ENCODE results near the gene PLXDC2. TPM values are rescaled to one million over a fixed set of nuclear protein-coding genes. Genes with fewer than 3 reads are reported as not detected.

PLXDC2 gene
- total RNA-seq, 4 donors from 2014 or later: 21.2 to 43.2 (median 32.7) TPM

- DNase-seq: no peak
- TF ChIP-seq POLR2A (IDR thresholded peaks at IDR 0.05) (no peak), CTCF (IDR thresholded peaks at IDR 0.05) (no peak)
These were observed 241.9 kb downstream of the PLXDC2 start for GRCh38 chr10:20058135-20058534.

GRCh38 chr10:20059084-20059835 is 243.0 kb downstream of the PLXDC2 start:
- no peak for DNase-seq
- TF ChIP-seq POLR2A (IDR thresholded peaks at IDR 0.05) (no peak), CTCF (IDR thresholded peaks at IDR 0.05) (no peak)
- H3K27me3 ChIP-seq: no peaks in the 10 kb centered on the region
- no peaks in the 10 kb centered on the region for H3K36me3 ChIP-seq
- H3K9me3 ChIP-seq: no peaks in the 10 kb centered on the region
- H3K4me1 ChIP-seq: no peaks in the 10 kb centered on the region
- H3K27ac ChIP-seq: no peak overlapping the region
- H3K4me3 ChIP-seq: no peak overlapping the region

More at GRCh38 chr10:20058135-20058534, 241.9 kb downstream of the PLXDC2 start:
- Histone ChIP-seq H3K27me3 (no peaks in the 10 kb centered on the region), H3K4me1 (no peaks in the 10 kb centered on the region), H3K36me3 (no peaks in the 10 kb centered on the region), H3K4me3 (no peak overlapping the region), H3K9me3 (no peaks in the 10 kb centered on the region), H3K27ac (no peak overlapping the region)

GRCh38 chr10:20065814-20066213 is 249.6 kb downstream of the PLXDC2 start:
- no peak for TF ChIP-seq CTCF (IDR thresholded peaks at IDR 0.05)
- TF ChIP-seq POLR2A (IDR thresholded peaks at IDR 0.05): no peak
- no peaks in the 10 kb centered on the region for H3K9me3 ChIP-seq
- DNase-seq: no peak
- H3K27me3 ChIP-seq: no peaks in the 10 kb centered on the region
- peaks cover 0 to 13% (median 0%) of the 10 kb centered on the region in 3 donors for H3K36me3 ChIP-seq
- no peaks in the 10 kb centered on the region for H3K4me1 ChIP-seq
- no peak overlapping the region for H3K4me3 ChIP-seq
- no peak overlapping the region for H3K27ac ChIP-seq

GRCh38 chr10:20073167-20073566 is 256.9 kb downstream of the PLXDC2 start:
- H3K36me3 ChIP-seq: peaks cover 0 to 13% (median 0%) of the 10 kb centered on the region in 3 donors
- H3K9me3 ChIP-seq: no peaks in the 10 kb centered on the region
- no peak overlapping the region for H3K4me3 ChIP-seq
- no peak overlapping the region for H3K27ac ChIP-seq
- TF ChIP-seq CTCF (IDR thresholded peaks at IDR 0.05) (no peak), POLR2A (IDR thresholded peaks at IDR 0.05) (no peak)
- H3K4me1 ChIP-seq: no peaks in the 10 kb centered on the region
- DNase-seq: no peak
- no peaks in the 10 kb centered on the region for H3K27me3 ChIP-seq

GRCh38 chr10:20075713-20076112 is 259.5 kb downstream of the PLXDC2 start:
- DNase-seq: no peak
- Histone ChIP-seq H3K36me3 (no peaks in the 10 kb centered on the region), H3K27me3 (no peaks in the 10 kb centered on the region), H3K4me1 (no peaks in the 10 kb centered on the region), H3K9me3 (no peaks in the 10 kb centered on the region), H3K27ac (no peak overlapping the region), H3K4me3 (no peak overlapping the region)
- TF ChIP-seq CTCF (IDR thresholded peaks at IDR 0.05) (no peak), POLR2A (IDR thresholded peaks at IDR 0.05) (no peak)

Data from Peyer's patch (tissue), 4 donors.